PC-9 (cell line): ENCODE data around the gene CDT1.

Experiments
- EZH2 ChIP-seq: fragments of 200-600 bp; sonication (generic); IDR thresholded peaks from 2 replicates; pipeline ENCODE4 v1.8.0; 2017; ENCODE audit warnings: antibody characterized with exemption, low read depth
- TF ChIP-seq, protein P1 (sequence below): fragments of 200-600 bp; sonication (generic); conservative IDR thresholded peaks from 2 replicates; pipeline ENCODE4 v1.6.1; 2017; ENCODE audit warnings: mixed run types, antibody characterized with exemption, mild to moderate bottlenecking, moderate library complexity

DNA sequence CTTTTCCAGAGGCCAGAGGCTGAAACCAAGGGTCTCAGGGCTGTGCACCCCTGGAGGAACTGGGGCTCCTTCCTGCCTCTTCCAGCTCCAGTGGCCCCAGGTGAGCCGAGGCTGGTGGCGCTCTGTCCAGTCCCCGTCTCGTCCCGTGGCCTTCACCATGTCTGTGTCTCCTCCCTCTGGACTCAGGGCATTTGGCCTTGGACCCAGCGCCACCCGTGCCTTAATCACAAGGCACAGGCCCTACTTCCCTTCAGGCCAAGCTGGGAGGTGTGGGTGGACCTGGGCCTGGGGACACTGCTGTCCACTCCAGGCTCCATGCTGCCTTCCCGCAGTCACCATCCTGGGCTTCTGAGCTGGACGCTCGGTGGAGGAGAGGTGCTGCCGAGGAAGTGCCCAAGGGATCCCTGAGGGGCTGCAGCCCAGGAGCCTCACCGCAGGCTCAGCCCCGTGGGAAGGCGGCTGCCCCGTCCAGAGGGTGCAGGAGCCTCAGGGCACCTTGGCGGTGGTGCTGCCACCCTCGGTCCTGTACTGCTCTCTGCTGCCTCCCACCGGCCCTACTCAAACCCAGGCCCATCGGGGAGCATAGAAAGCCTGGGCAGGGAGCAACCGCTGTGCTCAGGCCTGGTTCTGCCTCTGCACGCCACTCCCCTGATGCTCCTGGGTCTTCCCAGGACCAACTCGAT is 17.7 kb downstream of the CDT1 start:
- TF ChIP-seq, protein P1, sequence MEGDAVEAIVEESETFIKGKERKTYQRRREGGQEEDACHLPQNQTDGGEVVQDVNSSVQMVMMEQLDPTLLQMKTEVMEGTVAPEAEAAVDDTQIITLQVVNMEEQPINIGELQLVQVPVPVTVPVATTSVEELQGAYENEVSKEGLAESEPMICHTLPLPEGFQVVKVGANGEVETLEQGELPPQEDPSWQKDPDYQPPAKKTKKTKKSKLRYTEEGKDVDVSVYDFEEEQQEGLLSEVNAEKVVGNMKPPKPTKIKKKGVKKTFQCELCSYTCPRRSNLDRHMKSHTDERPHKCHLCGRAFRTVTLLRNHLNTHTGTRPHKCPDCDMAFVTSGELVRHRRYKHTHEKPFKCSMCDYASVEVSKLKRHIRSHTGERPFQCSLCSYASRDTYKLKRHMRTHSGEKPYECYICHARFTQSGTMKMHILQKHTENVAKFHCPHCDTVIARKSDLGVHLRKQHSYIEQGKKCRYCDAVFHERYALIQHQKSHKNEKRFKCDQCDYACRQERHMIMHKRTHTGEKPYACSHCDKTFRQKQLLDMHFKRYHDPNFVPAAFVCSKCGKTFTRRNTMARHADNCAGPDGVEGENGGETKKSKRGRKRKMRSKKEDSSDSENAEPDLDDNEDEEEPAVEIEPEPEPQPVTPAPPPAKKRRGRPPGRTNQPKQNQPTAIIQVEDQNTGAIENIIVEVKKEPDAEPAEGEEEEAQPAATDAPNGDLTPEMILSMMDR = no peak
- no peak for TF ChIP-seq EZH2
